AG04449 (cell line): ENCODE data around the gene PPP2R2C.

Source experiments
- CTCF ChIA-PET: fragments of 350-600 bp; formaldehyde crosslinking; extraction: SDS; loops from one replicate; lab custom pipeline; 2021; ENCODE audit warnings: antibody characterized with exemption; lab: Yijun Ruan, JAX
- POLR2A ChIA-PET: fragments of 400-600, 350-600 bp; formaldehyde crosslinking; extraction: SDS; loops from one replicate; lab custom pipeline; 2020; ENCODE audit warnings: antibody characterized with exemption, inconsistent platforms; lab: Yijun Ruan, JAX
- DNase-seq: peaks from one replicate; pipeline ENCODE4 v3.0.0-alpha.2; 2010; ENCODE audit warnings: low read depth, low spot score
- H3K4me3 ChIP-seq: 2 replicates; pipeline ENCODE4 v1.5.1; 2011; ENCODE audit warnings: low read depth, mild to moderate bottlenecking, control low read depth, low read length
- TF ChIP-seq, protein P1 (sequence below): IDR thresholded peaks from one replicate; pipeline ENCODE4 v1.5.1; 2011; ENCODE audit warnings: mild to moderate bottlenecking, moderate library complexity, low read length, control low read depth, inconsistent platforms; ENCODE audit not compliant: insufficient read depth; ENCODE audit errors: missing control alignments

PPP2R2C gene

GRCh38 chr4:6351246-6352000 is 121.0 kb downstream of the PPP2R2C start:
- POLR2A ChIA-PET: no interaction called here
- no peak for DNase-seq
- H3K4me3 ChIP-seq: no peak overlapping the region
- TF ChIP-seq, protein P1, sequence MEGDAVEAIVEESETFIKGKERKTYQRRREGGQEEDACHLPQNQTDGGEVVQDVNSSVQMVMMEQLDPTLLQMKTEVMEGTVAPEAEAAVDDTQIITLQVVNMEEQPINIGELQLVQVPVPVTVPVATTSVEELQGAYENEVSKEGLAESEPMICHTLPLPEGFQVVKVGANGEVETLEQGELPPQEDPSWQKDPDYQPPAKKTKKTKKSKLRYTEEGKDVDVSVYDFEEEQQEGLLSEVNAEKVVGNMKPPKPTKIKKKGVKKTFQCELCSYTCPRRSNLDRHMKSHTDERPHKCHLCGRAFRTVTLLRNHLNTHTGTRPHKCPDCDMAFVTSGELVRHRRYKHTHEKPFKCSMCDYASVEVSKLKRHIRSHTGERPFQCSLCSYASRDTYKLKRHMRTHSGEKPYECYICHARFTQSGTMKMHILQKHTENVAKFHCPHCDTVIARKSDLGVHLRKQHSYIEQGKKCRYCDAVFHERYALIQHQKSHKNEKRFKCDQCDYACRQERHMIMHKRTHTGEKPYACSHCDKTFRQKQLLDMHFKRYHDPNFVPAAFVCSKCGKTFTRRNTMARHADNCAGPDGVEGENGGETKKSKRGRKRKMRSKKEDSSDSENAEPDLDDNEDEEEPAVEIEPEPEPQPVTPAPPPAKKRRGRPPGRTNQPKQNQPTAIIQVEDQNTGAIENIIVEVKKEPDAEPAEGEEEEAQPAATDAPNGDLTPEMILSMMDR: no peak
- CTCF ChIA-PET: interaction anchor here (14.8 kb wide), 1 partner anchor 22 kb away, joined by 178 read pairs; no protein-coding TSS in a partner anchor

GRCh38 chr4:6350646-6351045 is 121.8 kb downstream of the PPP2R2C start:
- ChIA-PET CTCF (interaction anchor here (14.8 kb wide), 1 partner anchor 21 kb away, joined by 178 read pairs; no protein-coding TSS in a partner anchor), POLR2A (no interaction called here)
- H3K4me3 ChIP-seq: no peak overlapping the region
- TF ChIP-seq, protein P1: no peak
- no peak for DNase-seq

GRCh38 chr4:6349896-6350603 is 122.4 kb downstream of the PPP2R2C start:
- TF ChIP-seq, protein P1: no peak
- DNase-seq: no peak
- CTCF ChIA-PET: interaction anchor here (1.2 to 14.8 kb wide), 2 partner anchors 20 to 99 kb away, joined by 4 to 178 read pairs; no protein-coding TSS in a partner anchor
- H3K4me3 ChIP-seq: no peak overlapping the region
- POLR2A ChIA-PET: no interaction called here

GRCh38 chr4:6348408-6348807 is 124.0 kb downstream of the PPP2R2C start:
- TF ChIP-seq, protein P1: no peak
- ChIA-PET POLR2A (no interaction called here), CTCF (interaction anchor here (14.8 kb wide), 1 partner anchor 19 kb away, joined by 178 read pairs; no protein-coding TSS in a partner anchor)
- no peak for DNase-seq
- no peak overlapping the region for H3K4me3 ChIP-seq

DNA sequence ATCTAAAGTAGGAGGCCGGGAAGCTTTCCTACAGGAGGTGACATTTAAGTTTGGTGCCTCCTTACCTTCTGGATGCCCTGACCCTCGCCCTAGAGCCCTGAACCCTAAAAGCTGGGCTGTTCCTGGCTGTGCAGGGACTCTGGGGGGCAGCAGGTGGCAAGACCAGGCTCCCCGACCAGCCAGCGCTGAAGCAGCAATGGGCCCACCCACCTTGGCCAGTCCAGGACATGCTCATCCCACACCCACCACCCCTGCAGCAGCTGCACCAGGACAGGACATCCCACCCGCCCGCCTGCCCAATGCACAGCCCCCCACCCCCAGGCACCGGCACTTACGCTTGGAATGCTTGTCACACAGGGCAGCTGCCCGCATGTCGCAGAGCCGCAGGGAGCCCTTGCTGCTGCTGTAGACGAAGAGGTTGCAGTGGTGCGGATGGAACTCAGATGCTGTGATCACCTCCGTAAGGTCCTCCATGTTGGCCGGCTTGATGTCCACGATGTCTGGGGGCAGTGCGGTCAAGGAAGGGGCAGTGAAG is 124.8 kb downstream of the PPP2R2C start:
- TF ChIP-seq, protein P1: no peak
- DNase-seq: no peak
- ChIA-PET POLR2A (no interaction called here), CTCF (interaction anchor here (14.8 kb wide), 1 partner anchor 18 kb away, joined by 178 read pairs; no protein-coding TSS in a partner anchor)
- H3K4me3 ChIP-seq: no peak overlapping the region
